G401.6 (cell line): Measurements from ENCODE around the gene ADAMTS19.
"Not testable (repeated sequence)": the region's sequence is repeated elsewhere in the genome, so short reads cannot be mapped to it uniquely, and the experiment has no call there.

Source experiments
- FAIRE-seq: peaks from 2 replicates; lab custom pipeline; 2012; peaks lifted over from hg19 to GRCh38; lab: Jason Lieb, UNC

The ADAMTS19 gene, protein sequence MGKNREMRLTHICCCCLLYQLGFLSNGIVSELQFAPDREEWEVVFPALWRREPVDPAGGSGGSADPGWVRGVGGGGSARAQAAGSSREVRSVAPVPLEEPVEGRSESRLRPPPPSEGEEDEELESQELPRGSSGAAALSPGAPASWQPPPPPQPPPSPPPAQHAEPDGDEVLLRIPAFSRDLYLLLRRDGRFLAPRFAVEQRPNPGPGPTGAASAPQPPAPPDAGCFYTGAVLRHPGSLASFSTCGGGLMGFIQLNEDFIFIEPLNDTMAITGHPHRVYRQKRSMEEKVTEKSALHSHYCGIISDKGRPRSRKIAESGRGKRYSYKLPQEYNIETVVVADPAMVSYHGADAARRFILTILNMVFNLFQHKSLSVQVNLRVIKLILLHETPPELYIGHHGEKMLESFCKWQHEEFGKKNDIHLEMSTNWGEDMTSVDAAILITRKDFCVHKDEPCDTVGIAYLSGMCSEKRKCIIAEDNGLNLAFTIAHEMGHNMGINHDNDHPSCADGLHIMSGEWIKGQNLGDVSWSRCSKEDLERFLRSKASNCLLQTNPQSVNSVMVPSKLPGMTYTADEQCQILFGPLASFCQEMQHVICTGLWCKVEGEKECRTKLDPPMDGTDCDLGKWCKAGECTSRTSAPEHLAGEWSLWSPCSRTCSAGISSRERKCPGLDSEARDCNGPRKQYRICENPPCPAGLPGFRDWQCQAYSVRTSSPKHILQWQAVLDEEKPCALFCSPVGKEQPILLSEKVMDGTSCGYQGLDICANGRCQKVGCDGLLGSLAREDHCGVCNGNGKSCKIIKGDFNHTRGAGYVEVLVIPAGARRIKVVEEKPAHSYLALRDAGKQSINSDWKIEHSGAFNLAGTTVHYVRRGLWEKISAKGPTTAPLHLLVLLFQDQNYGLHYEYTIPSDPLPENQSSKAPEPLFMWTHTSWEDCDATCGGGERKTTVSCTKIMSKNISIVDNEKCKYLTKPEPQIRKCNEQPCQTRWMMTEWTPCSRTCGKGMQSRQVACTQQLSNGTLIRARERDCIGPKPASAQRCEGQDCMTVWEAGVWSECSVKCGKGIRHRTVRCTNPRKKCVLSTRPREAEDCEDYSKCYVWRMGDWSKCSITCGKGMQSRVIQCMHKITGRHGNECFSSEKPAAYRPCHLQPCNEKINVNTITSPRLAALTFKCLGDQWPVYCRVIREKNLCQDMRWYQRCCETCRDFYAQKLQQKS

DNA sequence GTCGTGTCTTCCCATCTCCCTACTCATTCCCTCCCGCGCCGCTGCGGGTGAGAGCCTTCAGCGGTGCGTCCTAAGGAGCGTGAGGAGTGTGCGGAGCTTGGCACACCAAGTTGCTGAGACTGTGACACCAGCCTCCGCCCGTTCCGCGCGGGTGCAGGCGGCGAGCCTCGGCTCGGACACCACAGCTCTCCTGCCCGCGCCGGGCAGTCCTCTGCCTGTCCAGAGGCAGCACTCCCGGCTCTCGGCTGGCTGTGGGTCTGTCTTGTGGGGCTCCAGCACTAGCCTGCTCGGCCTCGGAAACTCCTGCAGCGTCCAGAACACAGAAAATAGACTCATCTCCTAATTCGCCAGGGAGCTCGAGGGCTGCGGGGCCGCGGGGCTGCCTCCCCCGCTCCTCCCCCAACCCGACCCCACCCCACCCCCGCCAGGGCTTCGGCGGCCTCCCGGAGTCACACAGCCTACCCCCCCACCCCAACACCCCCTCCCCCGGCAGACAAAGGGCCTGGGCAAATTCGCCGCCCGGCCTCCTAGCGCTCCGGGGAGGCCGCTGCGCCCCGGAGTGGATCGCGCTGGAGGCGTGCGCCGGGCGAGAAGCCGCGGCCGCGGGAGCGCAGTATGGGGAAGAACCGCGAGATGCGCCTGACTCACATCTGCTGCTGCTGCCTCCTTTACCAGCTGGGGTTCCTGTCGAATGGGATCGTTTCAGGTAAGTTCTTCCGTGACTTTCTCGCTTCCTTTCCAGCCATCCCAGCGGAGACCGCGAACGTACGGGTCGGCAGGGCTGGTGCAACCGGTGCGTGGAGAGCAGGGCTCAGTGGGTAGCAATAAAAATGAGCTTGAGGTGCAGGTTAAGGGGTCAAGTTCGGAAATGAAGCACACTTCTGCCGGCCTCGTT lies at the start of gene ADAMTS19:
TSS of gene ADAMTS19 (plus strand) at position 522 of the 895 bp plus-strand sequence. CDS start at position 616, 94 bp downstream.
- FAIRE-seq: no peak

DNA sequence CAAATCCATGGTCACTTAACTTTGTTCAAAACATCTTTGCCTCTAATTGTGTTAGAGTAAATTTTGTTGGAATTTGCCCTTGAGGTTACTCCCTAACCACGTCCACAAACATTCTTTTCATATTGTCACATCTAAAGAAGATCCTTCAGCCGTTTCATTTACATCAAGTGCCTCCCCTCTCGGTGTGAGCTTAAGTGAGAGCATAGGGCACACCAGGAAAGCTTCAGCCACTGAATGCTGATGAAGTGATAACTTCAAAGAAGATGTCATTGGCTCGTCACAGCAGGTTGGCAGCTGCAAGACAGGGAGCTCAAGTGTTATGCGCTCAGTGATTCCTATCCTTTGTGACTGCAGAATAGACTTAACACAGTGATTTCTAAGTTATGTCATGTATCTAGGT lies 49.6 kb upstream of the ADAMTS19 start:
- no peak for FAIRE-seq

DNA sequence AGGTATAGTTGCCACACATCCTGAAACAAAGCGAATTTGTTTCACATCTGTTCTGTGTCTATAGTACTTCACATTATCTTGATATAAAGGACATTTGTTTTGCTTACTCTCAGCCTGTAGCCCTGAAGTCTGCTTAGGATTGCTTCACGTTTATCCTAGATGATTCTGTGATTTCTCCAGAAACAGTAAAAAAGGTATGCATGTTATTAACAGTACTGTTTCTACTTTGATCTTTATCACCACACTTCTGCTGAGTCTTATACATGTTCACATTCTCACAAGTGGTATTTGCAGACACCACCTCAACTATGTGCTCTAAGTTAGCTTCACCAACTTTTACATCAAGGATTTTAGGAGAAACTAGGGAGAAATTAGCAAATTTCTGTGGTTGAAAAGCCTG lies 47.4 kb upstream of the ADAMTS19 start:
- no peak for FAIRE-seq

DNA sequence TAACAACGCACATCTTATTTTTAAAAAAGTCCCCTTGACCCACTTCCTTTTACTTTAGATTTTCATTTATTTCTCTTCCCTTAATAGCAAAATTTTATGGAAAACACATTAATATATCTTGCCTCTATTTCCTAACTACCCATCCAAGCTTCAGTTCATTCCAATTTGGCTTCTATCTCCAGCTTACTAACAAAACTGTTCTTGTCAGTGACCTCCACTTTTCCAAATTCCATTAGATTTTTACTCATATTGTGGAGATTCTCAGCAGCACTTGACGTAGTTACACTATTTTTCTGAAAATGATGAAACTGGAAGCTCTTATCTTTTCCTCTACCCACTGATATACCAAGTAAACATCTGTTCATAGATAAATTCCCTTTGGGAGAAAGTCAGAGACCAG lies 46.5 kb upstream of the ADAMTS19 start:
- no peak for FAIRE-seq

DNA sequence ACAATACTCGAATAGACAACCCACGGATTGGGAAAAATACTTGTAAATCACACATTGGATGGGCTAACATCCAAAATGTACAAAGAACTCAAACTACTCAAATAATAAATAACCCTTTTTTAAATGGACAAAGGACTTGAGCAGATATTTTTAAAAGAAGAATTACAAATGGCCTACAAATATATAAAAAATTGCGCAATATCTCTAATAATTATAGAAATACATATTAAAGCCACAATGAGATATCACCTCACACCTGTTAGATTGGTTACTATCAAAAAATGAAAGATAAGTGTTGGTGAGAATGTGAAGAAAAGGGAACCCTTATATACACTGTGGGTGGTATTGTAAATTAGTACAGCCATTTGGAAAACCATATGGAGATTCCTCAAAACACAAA lies 40.8 kb upstream of the ADAMTS19 start:
- FAIRE-seq: no peak

DNA sequence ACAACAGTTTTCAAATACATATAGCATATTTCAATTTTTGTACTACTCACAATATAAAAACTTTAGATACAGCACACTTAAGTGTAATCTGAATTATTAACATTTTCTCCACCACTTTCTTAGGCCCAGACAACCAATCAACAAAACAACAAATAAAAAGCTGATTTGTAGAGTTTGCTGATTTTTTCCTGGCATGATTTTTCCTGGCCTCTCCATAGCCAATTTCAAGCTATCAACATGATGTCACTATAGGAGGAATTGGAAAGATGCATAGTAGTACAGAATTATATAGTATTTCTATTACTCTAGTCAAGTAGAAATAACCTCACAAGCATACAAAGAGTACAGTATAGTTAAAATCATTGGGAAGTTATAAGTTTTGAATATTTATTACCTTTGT lies 35.1 kb upstream of the ADAMTS19 start:
- FAIRE-seq: no peak

DNA sequence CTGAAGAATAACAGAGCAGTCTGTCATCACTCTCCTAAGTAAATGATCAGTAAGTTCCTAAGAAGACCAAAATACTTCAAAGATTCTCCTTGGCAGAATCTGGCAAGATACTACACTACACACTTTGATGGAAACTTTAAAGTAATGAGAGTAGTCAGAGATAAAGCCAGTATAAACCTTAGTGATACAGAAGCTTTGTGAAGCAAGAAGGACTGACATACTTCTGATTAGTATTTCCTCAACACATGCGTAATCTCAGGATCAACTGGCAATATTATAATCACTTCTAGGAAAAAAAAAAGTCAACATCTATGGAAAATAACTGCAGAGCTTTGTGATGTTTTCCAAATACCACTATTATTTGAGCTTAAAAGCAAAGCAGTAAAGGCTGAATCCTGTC lies 34.0 kb upstream of the ADAMTS19 start:
- no peak for FAIRE-seq

DNA sequence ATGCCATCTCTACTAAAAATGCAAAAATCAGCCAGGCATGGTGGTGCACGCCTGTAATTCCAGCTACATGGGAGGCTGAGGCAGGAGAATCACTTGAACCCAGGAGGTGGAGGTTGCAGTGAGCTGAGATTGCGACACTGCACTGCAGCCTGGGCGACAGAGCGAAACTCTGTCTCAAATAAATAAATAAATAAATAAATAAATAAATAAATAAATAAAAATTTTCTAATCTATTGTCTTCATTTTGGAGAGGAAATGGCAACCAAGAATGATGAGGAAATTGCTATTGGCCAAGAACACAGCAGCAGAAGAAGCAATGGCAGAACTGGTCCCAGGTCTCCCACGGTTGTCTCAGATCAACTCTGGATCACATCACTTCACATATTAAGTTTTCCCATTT lies 31.5 kb upstream of the ADAMTS19 start:
- FAIRE-seq: not testable (repeated sequence)

DNA sequence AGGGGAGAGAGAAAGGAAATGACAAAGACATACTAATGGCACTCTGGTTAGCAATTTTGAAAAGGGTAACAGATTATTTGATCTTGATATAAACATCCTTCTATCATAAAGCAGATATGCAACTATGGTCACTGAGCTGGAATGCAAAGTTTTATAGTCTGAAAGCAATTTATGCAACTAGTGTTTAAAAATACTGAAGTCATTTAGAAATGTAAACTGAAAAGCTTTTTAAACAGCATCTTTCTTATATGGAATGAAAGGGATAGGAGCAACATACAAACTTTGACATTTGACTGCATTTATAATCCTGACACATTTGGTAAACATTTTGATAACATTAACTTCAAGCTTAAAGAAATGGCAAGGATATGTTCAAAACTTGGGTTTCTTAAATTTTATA lies 28.7 kb upstream of the ADAMTS19 start:
- no peak for FAIRE-seq

DNA sequence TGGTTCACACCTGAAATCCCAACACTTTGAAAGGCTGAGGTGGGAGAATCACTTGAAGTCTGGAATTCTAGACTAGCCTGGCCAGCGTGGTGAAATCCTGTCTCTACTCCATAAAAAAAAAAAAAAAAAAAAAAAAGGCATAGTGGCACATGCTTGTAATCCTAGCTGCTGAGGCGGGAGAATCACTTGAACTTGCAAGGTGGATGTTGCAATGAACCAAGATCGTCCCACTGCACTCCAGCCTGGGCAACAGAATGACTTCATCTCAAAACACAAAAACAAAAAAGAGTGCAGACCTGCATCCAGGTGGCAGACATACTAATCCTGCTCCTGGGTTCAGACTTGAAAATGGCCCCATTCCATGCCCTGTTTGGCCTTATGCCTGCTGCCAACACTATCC lies 21.8 kb upstream of the ADAMTS19 start:
- no peak for FAIRE-seq

DNA sequence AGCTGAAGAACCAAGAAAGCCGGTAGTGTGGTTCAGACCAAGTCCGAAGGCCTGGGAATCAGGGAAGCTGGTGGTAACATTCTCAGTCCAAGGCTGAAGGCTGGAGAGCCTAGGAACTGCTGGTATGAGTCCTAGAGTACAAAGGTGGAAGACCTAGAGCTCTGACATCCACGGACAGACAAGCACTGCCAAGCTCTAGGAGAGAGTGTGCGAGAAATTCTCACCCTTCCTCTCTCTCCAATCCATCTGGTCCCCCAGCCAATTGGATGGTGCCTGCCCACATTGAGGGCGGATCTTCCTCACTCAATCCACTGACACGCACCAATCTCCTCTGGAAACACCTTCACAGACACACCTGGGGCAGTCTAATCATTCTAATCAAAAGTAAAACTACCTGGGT lies 19.7 kb upstream of the ADAMTS19 start:
- no peak for FAIRE-seq

DNA sequence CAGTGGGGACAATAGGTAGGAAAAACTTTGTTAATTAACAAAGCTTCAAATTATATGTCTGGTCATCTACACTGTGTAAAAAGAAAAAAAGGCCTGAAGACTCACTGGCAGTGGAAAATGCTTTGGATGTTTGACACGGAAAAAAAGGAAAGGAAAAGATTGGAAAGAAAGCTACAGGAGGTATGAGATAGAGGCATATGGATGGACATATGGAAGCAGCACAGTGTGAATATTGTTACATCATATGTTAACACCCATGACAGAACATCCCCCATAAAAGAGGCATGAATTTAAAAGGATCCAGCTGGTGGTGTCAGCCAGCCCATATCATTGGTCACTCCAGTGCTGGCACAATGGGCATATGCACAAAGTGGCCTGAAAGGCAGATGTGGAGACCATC lies 19.0 kb upstream of the ADAMTS19 start:
- no peak for FAIRE-seq

DNA sequence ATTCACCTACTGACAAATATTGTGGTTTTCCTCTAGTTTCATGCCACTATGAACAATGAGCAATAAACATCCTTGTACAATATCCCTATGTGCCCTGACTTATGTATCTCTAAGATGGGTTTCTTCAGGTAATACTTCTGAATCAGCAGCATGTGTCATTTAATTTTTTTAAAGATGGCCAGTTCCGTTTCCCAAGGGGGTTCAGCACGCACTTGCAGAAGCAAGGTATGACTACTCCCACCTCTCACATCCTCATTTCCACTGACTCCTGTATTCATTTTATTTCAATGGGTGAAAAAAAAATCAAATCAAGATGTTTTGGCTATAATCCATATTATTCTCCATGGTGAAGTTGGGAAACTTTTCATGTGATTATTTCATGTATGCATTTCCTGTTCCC lies 14.7 kb upstream of the ADAMTS19 start:
- FAIRE-seq: no peak

DNA sequence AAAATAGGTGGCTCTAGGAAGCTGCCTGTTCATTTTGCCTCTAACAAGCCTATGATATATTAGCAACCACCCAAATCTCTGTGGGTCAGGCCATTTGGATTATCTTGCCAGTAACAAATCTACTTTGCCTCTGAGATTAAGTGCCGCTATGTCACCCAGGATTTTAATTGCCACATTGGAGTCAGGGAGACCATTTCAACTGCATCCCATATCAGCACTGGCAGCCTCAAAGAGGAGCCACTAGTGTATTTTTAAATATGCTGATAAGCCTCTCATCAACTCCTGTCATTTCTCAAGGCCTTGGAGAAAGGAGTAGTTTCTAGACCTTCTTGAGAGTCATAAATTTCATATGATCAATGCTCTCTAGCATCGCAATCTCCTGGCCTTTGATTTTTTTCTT lies 12.1 kb upstream of the ADAMTS19 start:
- FAIRE-seq: no peak

DNA sequence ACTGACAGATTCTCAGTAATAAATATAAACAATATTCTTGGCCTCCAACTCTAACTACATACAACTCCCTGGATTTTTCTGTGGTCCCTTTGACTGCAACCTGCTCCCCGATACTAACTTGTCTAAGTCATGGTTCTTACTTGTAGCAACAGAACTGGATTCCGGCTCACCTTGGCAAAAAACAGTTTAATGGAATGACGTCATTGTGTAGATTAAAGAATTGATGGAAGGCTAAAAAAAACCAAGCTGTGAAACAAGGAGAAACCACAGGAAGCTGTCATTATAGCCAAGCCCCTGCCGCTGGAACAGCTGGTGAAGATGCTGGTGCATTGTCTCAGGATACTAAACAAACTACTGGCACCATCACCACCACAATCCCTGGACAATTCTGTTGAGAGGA lies 11.4 kb upstream of the ADAMTS19 start:
- no peak for FAIRE-seq

DNA sequence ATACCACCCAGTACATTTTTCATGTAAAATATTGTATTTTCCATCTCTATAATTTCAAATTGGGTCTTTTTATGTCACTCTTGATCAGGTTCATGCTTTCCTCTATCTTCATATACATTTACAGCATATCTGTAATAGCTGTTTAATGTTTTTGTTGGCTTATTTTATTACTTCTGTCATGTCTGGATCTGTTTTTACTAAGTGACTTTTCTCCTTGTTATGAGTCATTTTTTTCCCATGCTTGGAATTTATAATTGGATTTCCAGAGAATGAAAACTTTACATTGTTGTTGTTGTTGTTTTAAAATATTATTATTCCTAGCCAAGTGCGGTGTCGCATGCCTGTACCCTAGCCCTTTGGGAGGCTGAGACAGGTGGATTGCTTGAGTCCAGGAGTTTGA lies 5.6 kb upstream of the ADAMTS19 start:
- no peak for FAIRE-seq

DNA sequence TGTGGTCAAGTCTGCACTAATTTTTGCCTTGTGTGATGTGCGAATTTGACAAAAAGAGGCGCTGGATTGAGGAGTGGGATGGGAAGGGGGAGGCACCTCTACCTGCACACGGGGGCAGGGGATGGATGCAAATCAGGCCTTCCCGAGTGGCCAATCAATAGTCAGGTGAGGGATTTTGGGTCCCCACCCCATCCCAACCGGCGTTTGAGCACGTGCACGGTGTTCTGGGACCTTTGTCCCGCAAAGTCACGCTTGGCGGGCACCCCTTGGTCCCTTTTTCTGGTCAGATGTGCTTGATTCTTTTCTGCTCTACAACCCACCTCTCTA lies 685 bp upstream of the ADAMTS19 start:
- no peak for FAIRE-seq

DNA sequence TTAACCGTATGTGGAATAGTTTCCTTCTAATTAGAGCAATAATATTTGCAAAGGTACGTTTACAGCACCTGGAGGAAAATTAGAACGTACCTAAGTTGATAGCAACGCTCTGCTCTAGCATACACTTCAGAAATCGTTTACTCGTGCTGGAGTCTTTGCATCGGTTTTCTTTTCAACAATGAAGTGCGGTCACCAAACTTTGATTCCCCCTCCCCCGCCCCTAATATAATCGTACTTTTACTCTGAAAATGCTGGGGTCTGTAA lies 506 bp downstream of the ADAMTS19 start:
- FAIRE-seq: no peak

DNA sequence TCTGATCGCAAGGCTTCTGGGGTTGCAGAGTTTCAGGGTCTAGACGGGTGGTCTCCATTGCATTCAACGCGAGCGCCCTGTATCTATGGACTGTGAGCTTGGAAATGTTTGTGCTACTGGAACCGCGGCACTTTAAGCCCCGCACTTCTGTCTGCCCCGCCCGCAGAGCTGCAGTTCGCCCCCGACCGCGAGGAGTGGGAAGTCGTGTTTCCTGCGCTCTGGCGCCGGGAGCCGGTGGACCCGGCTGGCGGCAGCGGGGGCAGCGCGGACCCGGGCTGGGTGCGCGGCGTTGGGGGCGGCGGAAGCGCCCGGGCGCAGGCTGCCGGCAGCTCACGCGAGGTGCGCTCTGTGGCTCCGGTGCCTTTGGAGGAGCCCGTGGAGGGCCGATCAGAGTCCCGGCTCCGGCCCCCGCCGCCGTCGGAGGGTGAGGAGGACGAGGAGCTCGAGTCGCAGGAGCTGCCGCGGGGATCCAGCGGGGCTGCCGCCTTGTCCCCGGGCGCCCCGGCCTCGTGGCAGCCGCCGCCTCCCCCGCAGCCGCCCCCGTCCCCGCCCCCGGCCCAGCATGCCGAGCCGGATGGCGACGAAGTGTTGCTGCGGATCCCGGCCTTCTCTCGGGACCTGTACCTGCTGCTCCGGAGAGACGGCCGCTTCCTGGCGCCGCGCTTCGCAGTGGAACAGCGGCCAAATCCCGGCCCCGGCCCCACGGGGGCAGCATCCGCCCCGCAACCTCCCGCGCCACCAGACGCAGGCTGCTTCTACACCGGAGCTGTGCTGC lies 1.0 kb downstream of the ADAMTS19 start:
- FAIRE-seq: no peak

DNA sequence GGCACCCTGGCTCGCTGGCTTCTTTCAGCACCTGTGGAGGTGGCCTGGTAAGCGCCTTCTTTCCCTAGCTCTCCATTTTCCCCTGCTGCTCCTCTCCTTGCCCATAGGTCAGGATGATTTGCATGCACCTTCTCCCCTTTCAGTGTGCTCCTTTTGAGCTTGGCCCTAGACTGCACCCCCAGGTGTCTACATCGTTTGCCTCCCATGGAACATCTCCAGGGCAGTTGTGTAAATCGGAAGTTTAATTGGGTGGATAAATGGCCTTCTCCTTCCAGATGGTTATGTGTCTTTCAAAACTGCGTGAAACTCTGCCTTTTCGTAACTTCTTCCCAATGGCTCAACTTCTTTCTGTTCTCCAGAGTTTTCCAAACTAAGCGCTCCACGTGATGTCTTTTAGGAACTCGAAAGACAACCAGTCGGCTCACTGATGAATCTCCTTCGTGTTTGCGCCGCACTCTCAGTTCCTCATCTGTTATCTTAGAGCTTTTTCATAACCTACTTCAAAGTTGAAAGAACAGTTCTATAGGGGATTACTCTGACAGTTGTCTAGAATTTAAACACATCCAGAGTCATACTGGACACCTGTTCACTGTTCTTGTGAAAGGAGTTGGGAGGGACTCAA lies 1.7 kb downstream of the ADAMTS19 start:
- FAIRE-seq: no peak

DNA sequence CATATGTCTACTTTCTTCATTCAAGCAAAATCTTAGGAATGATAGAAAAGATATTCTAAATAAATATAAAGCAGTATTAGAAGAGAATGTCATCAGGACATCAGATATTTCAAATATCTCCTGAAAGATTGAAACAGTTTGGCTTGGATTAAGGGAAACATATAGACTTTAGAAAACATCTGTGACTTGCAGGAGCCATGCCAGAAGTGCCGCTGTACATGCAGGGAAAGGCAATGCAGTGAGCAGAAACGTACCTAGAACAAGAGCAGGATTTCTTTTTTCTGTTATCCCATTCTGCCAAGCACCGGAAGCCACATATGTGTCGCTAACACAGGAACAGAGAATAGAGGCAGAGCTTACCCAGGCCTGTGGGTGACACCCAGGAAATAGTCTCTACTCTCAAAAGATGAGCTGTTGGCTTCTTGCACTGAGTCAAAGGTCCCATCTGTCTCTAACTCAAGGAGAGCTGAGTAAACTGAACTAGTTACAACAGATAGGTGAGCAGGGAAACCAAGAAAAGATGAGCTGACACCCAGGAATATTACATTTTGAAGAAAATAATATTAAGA lies 5.8 kb downstream of the ADAMTS19 start:
- FAIRE-seq: no peak
